Esophagus muscularis mucosa (tissue), 4 donors: ENCODE data around the gene NBAS.

Experiments
- CTCF ChIP-seq, 3 experiments: fragments of 200-600 bp in 2 of 3; fragments of 450-650 bp in 1 of 3; sonication (generic) in 2 of 3; IDR thresholded peaks; one replicate each; pipeline ENCODE4 v1.5.1; 2017 to 2019; ENCODE audit warnings: antibody characterized with exemption in 3 of 3, mild to moderate bottlenecking in 2 of 3, moderate library complexity in 1 of 3
- EP300 ChIP-seq: sonication (generic); formaldehyde crosslinking; IDR thresholded peaks from one replicate; pipeline ENCODE4 v1.6.1; 2017; ENCODE audit warnings: antibody characterized with exemption
- POLR2A ChIP-seq: fragments of 450-650 bp; IDR thresholded peaks from one replicate; pipeline ENCODE4 v1.6.1; 2017; ENCODE audit warnings: antibody characterized with exemption, moderate library complexity, mild to moderate bottlenecking, low read depth
- POLR2AphosphoS5 ChIP-seq, 2 donors: sonication (generic); formaldehyde crosslinking; IDR thresholded peaks; one replicate each; pipeline ENCODE4 v1.6.1; 2017; ENCODE audit warnings: antibody characterized with exemption in 2 of 2

GRCh38 chr2:15588329-15588919 lies 27.3 kb upstream of the NBAS start:
- TF ChIP-seq CTCF (IDR thresholded peaks at IDR 0.05) (peak; percentile 26 to 45 (median 42)), POLR2A (no peak), EP300 (no peak), POLR2AphosphoS5 (IDR thresholded peaks at IDR 0.05) (no peak)
